Vagina (tissue), 2 donors: ENCODE measurements around the gene CITED4.

ENCODE experiments used
- CTCF ChIP-seq, 3 experiments: fragments of 450-650 bp in 2 of 3; fragments of 200-600 bp in 1 of 3; sonication (generic) in 1 of 3; IDR thresholded peaks; one replicate each; pipeline ENCODE4 v1.5.1; 2017 to 2019; ENCODE audit warnings: antibody characterized with exemption in 3 of 3, mild to moderate bottlenecking in 2 of 3, moderate library complexity in 2 of 3
- POLR2A ChIP-seq, 2 donors: fragments of 450-650 bp; IDR thresholded peaks; one replicate each; pipeline ENCODE4 v1.6.1; 2017; ENCODE audit warnings: antibody characterized with exemption in 2 of 2, mild to moderate bottlenecking in 2 of 2, moderate library complexity in 2 of 2

GRCh38 chr1:40887652-40888051 is 25.5 kb upstream of the CITED4 start:
- TF ChIP-seq CTCF (IDR thresholded peaks at IDR 0.05) (no peak), POLR2A (IDR thresholded peaks at IDR 0.05) (no peak)
